Activated gamma-delta T cell treated with Interleukin-2 at 50 U/mL for 16 hours (primary cell): ENCODE results near the gene GINS1.
"Not testable (repeated sequence)": the region's sequence is repeated elsewhere in the genome, so short reads cannot be mapped to it uniquely, and the experiment has no call there.

Experiments used
- DNase-seq: peaks from one replicate; pipeline ENCODE4 v3.0.0-alpha.2; 2020

Gene GINS1

DNA sequence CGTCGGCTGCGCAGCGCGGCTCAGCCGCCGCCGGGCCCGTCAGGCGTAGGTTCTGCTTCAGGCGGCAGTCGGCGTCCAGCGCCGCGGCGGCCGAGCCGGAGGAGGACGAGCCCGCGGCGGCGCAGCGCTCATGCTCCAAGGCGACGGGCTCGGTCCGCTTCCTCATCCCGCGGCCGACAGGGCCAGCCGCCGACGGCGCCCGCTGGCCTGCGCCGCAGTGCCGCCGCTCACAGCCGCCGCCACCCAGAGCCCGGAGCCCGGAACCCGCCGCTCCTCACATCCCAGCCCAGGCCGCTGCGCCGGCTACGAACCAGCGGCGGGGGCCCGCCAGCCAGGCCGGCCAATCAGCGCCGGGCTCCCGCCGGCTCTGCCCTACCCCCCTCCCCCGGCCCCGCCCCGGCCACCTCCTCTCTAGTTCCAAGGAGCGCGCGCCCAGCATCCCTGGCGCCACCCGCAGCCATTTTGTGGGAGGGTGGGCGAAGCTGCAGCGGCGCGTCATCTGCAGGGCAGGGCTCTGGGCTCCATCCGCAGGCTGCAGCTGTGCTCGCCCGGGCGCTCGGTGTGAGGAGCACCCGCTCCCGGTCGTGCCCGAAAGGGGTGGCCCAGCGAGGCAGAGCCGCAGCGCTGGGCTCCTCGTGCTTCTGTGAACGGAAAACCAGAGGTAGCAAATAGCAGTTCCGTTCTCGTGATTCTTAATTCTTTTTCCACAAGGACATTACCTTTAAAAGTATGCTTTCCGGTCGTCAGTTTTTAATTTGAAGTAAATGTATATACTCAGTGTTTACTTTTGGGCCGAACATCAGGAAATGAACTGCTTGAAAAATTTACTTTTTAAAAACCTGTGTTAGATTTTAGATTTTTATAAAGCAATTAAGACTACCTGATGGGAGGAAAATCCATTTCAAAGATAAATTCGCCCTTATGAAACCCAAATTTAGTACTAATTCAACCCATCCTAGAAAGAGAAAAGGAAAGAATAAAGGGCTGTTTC lies 16.6 kb upstream of the GINS1 start, which contains the start of gene ABHD12:
ABHD12 (minus strand) TSS at position 298 of the 991 bp plus-strand sequence; CDS start at position 166, 132 bp downstream.
- DNase-seq, result peak; percentile 92

DNA sequence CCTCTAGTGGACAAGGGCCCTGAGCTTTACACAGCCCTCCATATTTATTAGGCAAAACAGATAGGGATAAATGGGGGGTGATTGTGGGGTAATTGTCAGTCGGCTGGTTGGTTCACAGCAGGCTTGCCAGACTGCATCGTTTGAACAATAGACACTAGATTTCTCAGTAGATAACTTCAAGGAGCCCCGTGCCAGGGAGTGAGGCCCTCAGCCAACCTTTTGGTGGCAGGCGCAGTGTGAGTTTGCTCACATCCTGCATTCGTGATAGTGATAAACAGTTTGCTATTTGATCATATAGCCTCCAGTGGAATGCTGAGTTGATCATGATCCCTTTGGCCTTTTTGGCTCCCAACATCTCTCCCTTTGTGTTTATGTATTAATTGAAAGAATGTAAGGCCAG lies 13.2 kb upstream of the GINS1 start:
- DNase-seq, result no peak

DNA sequence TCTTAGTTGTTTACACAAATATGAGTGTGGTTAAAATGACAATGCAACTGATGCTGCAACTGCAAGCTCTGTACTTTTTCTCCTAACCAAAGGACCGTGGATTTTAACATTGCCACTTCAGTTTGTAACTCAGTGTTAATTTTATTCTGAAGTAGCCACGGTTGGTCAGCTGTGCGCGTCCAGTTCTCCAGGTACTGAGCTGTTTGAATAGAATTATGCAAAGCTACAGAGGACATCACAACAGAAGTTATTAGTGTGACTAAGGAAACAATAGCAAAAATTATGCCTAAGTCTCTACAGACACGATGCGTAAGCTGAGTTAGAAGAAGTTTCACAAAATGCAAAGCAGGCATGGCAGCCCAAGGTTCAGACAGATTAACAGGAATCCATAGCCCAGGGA lies 12.5 kb upstream of the GINS1 start:
- no peak for DNase-seq

DNA sequence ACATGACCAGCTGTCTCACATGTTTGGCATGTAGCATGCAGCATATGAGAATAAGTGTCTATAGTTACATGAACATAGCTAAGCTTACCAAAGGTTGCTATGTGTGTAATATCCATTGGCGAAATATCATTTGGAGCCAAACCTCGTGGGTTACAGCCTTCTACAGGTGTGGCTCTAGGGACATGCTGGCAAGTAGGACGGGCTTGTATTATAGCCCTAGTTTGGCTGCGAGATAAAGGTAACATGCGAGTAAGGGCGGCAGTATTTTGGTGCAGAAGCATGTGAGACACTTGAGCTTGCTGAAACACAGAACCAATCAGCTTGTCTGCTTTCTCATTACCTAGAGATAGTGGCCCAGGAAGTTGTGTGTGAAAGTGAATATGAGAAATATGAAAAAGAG lies 10.4 kb upstream of the GINS1 start:
- DNase-seq, result no peak

DNA sequence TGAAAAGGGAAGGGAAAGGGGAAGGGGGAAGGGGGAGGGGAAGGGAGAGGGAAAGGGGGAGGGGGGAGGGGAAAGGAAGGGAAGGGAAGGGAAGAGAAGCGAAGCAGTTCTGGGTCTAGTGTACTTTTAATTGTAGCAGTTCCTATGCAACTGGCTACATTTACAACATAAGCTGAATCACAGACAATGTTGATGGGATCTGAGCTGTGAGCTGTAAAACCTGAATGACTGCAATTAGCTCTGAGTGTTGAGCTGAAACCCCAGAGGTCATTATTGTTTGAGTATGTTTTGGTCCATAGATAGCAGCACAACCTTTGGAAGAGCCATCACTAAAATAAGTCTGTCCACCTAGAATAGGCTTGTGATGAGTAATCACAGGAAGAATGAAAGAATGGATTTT lies 9.7 kb upstream of the GINS1 start:
- DNase-seq, result no peak

DNA sequence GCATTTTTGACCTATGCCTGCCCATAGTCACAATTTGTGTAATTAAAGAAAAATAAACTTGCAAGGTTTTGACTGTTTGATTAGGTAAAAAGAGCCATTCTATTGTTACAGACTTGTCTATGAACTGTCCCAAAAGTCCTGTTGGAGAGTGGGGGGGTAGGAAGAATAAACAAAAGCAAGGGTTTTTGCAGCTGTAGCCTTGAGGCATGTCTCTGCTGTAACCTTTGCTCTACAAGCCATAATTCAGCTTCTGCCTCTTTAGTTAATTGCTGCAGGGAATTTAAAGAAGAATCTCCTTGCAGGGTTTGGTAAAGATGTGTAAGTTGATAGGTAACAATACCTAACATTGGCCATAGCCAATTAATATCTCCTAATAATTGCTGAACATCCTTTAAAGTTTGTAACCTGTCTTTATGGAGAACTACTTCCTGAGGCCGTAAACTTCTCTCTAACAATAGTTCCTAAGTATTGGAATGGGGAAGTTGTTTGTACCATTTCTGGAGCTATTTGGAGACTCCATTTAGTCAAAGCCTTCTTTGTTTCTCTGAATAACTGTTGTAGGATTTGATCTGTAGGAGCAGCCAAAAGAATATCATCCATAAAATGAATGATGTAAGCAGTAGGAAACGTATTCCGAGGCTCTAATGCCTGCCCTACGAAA lies 9.0 kb upstream of the GINS1 start:
- no peak for DNase-seq

DNA sequence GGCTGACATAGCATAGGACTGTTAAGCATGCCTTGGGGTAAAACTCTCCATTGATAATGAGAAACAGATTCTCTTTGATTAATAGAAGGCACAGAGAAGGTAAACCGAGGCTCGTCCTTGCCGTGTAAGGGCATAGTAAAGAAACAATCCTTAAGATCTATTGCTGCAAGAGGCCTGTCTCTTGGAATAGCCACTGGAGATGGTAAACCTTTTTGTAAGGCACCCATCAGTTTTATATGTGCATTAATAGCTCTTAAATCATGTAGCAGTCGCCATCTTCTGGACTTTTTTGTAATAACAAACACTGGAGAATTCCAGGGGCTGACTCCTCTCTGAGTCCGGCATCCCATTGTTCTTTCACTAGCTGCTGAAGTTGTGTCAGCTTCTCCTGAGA lies 8.4 kb upstream of the GINS1 start:
- DNase-seq, result no peak

DNA sequence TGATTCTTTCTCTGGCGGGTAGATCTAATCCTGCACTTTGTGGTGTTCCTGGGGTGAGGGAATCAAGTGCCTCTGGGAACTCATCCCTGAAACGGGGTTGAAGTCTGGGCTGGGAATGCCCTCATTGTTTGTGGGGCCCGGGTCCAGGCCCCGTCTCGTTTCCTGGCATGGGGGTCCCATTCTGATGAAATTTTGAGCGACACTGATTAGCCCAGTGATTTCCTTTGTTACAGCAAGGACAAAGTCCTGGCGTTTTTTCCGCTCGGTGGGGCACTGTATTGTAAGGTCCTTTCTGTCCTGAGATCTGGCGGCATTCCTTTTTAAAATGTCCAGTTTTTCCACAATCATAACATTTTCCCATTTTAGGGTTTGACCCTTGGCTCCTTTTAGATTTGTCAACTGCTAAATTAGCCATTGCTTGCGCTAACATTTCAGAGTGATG lies 7.2 kb upstream of the GINS1 start:
- DNase-seq, result not testable (repeated sequence)

DNA sequence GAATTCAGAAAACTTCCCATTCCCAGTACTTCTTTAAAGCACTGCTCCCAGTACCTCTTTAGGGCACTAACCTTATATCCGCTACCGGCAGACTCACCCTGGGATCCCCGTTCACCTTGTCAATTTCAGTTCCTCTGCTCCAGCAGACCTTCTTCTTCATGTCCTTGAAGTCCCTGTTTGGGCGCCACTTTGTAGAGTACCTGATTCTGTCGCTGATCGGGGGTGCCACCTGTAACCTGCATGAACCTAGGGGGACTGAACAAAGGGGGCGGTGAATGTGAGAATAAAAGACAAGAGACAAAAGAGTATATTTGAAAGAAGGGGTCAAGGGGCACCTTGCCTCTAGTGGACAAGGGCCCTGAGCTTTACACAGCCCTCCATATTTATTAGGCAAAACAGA lies 4.9 kb upstream of the GINS1 start:
- DNase-seq, result no peak

DNA sequence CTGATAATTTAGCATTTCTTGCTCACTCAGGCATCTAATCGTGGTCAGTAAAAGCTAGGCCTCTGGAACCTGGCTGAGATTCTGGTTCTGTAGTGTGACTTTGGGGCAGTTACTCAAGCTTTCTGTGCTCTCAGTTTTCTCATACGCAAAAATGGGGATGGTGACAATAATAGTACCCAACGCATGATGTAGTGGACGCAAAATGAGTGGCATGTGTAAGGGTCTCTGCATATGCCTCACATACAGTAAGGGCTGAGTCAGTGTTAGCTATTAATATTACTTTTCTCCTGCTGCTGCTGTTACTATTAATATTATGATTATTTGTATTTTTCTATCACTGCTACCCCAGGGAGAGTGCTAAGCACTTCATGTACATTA lies 686 bp downstream of the GINS1 start:
- no peak for DNase-seq

DNA sequence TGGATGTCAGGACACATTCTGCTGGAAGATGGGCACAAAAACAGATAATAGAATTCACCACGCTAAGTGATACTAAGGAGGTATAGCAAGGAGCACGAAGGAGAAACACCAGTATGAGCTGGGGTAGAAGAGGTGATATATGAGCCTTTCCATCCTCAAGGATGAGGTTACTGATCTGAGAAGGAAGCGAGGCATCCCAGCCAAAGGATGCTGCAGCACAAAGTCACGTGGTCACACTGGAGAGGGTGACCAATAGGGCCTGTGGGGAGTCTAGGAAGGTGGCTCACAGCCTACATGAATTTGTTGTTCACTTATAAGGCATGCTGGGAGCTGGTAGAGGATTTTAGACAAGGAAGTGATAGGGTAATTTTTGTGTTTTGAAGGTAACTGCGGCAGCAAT lies 1.4 kb downstream of the GINS1 start:
- no peak for DNase-seq

DNA sequence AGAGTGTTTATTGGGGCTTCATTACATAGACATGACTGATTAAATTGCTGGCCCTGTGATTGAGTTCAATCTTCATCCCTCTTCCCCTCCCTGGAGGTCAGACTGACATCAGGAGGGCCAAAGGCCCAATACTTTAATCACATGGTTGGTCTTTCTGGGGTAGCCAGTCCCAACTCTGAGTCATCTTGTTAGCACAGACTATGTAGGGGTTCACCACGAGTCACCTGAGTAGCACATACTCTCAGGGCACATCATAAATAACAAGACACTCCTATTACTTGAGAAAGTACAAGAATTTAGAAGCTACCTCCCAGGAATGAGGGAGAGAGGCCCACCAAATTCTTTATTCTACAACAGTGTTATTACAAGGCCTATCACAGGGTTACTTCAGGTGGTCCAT lies 11.3 kb downstream of the GINS1 start:
- no peak for DNase-seq

DNA sequence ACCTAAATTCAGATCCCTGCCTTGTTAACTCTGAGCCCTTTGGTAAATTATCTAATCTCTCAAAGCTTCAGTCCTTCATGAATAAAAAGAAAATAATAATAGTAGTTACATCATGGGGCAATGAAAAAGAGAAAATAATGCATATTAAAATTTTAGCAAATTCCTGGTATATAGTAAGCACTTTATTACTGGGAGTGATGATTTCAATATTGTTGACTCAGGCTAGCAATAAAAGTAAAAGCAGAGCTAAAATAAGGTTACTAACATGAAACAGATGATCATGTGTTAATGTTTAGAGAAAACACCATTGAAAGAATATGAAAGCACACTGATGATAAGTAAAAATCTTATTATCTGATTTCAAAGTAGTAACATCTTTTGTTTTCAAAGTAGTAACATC lies 13.6 kb downstream of the GINS1 start:
- no peak for DNase-seq

DNA sequence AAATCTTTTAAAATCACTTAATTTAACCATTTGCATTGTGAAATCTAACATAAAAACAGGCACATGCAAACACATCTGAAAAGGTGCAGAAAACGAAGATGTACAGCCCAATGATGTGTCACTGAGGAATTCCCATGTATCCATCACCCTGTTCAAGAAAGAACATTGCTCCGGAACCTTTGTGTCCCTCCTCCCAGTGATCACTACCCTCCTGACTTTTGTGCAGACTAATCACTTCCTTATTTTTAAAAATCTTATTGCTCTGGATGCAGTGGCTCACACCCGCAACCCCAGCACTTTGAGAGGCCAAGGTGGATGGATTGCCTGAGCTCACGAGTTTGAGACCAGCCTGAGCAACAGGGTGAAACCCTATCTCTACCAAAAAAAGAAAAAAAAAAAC lies 14.6 kb downstream of the GINS1 start:
- DNase-seq, result no peak

DNA sequence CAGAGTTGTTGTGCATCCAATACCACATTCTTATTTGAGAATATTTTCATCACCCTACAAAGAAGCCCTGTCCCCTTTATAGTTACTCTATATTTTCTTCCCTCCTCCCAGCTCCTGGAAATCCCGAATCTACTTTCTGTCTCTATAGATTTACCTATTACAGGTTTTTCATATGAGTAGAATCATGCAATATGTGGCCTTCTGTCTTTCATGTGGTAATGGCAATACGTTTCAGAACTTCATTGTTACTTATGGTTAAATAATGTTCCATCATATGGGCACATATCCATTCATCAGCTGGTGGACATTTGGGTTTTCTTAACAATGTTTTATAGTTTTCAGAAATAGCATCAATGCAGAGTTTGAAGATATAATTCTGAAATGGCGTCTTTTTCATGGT lies 17.1 kb downstream of the GINS1 start:
- DNase-seq, result no peak

DNA sequence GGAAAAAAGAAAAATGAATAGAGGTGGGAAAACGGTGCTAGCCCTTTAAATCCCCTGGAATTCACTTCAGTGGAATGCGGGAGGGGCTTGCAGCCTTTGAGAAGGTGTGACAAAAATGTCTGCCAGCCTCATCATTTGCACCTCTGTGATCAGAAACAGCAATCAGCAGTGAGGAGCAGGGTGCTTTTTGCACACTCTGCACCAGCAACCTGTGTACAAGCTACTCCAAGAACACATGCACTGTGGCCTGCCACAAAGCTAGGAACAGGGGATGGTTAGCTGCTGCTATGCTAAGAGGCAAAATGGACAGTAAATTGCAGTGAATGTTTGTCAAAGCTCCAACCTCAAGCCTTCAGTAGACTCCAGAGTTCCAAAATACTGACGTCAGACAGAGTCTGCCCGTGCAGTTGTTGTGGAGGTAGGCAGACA lies 29.7 kb downstream of the GINS1 start:
- DNase-seq, result no peak

DNA sequence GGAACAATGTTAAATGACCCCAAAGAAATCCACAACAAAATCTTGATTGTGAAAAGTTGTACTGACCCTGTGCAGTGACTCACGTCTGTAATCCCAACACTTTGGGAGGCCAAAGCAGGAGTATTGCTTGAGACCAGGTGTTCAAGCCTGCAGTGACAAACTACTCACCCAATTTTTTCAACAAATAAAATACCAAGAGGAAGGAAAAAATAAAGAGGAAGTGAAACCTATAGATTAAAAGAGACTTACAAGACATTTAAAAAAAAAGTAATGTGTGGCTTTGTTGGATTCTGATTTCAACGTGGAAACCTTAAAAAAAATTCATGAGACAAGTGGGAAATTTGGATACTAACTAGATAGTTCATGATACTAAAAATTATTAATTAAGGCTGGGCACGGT lies 31.9 kb downstream of the GINS1 start:
- DNase-seq, result no peak

DNA sequence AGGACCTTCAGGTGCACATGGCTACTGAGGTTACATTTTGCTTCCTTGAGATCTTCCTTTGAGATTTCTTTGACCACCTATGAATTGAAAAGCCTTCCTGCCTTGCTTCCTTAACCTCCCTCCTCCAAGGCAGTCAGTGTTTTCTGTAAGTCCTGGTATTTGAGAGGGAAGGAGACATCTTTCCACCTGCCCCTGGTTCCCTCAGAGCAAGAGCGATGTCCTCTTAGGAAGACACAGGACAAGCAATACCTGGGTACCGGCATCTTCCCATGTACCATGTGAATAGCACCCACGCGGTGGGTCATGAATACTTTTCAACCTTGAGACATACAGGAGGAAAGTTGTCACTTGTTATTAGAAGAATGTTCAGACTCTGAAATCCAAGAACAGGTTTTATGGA lies 37.1 kb downstream of the GINS1 start:
- no peak for DNase-seq

DNA sequence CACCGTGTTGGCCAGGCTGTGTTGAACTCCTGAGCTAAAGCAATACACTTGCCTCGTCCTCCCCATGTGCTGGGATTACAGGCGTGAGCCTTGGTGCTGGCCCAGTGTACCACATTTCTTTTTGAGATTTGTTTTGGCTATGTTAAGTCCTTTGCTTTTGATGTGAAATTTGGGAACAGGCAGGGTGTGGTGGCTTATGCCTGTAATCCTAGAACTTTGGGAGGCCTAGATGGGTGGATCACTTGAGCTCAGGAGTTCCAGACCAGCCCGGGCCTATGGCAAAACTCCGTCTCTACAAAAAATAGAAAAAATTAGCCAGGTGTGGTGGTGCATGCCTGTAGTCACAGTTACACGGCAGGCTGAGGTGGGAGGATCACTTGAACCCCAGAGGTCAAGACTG lies 40.2 kb downstream of the GINS1 start:
- DNase-seq, result no peak

DNA sequence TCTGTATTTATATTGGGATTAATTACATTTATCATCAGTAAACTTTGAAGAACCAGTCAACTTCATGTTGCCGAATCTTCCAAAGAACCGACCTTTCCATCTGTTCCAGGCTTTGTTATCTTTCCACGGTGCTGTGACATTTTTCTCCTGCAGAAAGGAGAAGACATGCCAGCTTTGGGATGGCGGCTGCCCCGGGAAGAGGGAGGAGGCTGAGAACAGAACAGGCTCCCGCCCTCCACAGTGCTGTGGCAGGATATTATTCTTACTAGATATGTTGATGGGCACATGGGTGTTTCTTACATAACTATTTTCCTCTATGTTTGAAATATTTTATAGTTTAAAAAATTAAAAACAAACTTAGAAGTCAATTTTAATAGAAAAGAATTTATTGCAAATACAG lies 44.9 kb downstream of the GINS1 start:
- DNase-seq, result no peak

DNA sequence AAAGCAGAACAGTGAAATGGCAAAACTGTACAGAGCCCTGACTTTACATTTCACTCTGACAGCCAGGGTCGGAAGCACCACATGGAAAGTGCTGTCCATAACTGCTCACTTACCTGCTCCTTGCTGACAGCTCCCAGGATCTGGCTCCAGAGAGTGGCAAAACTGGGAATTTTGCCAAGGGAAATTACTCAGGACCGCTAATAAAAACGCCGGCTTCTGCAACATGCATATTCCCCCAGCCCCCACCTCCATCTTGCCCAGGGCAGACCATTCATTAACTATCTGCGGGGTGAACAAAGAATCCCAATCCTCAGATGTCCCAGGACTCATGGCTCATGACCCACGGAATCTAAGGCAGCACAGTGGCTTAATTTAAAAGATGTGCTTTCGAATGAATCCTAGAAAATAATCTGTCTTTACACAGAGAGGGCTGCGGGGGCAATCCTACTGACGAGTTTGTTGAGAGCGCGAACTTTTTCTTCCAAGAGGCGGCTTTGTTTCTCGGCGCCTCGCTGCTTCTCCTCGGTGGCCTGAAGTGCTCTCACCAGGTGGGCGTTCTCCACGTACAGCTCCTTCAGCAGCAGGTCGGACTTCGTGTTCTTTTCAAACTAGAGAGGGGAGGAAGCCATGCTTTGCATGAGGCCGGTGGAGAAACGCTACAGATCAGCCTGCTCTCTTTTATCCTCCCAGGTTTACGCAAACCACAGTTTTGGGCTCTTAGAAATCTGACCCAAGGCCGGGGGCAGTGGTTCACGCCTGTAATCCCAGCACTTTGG lies 45.8 kb downstream of the GINS1 start:
- no peak for DNase-seq

DNA sequence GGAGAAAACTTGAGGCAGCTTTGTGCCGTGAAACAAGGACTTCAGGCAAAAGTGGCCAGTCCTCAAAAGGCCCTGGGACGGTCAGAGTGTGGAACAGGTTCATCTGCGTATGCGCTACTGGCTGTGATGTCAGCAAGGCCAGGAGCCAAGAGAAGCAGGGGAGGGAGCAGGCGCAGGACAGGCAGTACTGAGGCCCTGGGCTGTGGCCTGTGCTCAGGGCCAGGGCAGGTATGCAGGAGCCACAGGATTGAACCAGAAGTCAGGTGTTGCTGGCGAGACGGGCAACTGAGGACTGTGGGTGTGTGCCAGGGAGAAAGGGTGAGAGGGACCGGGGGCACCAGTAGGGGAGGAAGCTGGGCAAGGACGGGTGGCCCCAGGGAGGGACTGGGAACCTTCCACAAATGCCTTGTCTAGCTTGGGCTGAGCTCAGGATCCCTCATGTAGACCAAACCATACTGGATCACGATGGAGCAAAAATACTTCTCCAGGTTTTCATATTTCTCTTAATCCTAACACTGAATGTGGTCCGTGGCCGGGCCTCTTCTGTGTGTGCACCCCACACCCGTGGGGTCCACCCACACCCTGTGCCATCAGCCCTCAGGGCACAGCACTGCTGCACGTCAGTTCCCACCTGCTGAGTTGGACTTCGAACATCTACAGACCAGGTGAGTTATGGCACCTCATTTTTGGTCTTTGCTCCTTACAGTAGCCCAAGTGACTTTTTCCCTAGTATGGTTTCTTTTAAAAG lies 46.9 kb downstream of the GINS1 start:
- DNase-seq, result no peak
